Loucy (cell line): ENCODE results near the gene FAM3C.
A peak's percentile ranks its signal among the peaks of the same experiment; 100 is the strongest.
"Not testable (repeated sequence)": the region's sequence is repeated elsewhere in the genome, so short reads cannot be mapped to it uniquely, and the experiment has no call there.

ENCODE experiments used
- H2AFZ ChIP-seq: fragments of 200-600 bp; sonication (generic); 2 replicates; pipeline ENCODE4 v1.6.0; 2016; ENCODE audit warnings: antibody characterized with exemption, mild to moderate bottlenecking, low read length, moderate library complexity
- H3F3A ChIP-seq: fragments of 200-600 bp; 2 replicates; pipeline ENCODE4 v1.6.0; 2016; ENCODE audit warnings: antibody characterized with exemption, low read depth, mild to moderate bottlenecking
- H3K27me3 ChIP-seq: fragments of 200-600 bp; sonication (generic); 2 replicates; pipeline ENCODE4 v1.6.1; 2014; ENCODE audit warnings: low read length, mild to moderate bottlenecking; ENCODE audit not compliant: insufficient read depth, poor library complexity, severe bottlenecking
- H3K36me3 ChIP-seq: fragments of 200-600 bp; sonication (generic); 2 replicates; pipeline ENCODE4 v1.6.1; 2016; ENCODE audit warnings: low read length; ENCODE audit not compliant: insufficient read depth
- H3K4me1 ChIP-seq: fragments of 200-600 bp; sonication (generic); 2 replicates; pipeline ENCODE4 v1.5.1; 2014; ENCODE audit warnings: low read length, mild to moderate bottlenecking; ENCODE audit not compliant: insufficient read depth, poor library complexity, severe bottlenecking
- H3K4me2 ChIP-seq: fragments of 200-600 bp; sonication (generic); 2 replicates; pipeline ENCODE4 v1.6.0; 2014; ENCODE audit warnings: antibody characterized with exemption, low read length, low read depth, mild to moderate bottlenecking; ENCODE audit not compliant: poor library complexity, severe bottlenecking
- H3K4me3 ChIP-seq: fragments of 200-600 bp; sonication (generic); 2 replicates; pipeline ENCODE4 v1.5.1; 2014; ENCODE audit warnings: low read length, mild to moderate bottlenecking, mixed read lengths; ENCODE audit not compliant: poor library complexity, severe bottlenecking
- H3K79me2 ChIP-seq: fragments of 200-600 bp; sonication (generic); 2 replicates; pipeline ENCODE4 v1.6.1; 2014; ENCODE audit warnings: low read length; ENCODE audit not compliant: insufficient read depth
- H3K9ac ChIP-seq: fragments of 200-600 bp; sonication (generic); 2 replicates; pipeline ENCODE4 v1.6.0; 2014; ENCODE audit warnings: mild to moderate bottlenecking, low read depth, low read length, moderate library complexity; ENCODE audit not compliant: poor library complexity, severe bottlenecking
- H3K9me2 ChIP-seq: fragments of 200-600 bp; sonication (generic); replicated peaks from 2 replicates; pipeline ENCODE4 v1.6.1; 2016; ENCODE audit warnings: low read depth, low read length, mixed read lengths
- H3K9me3 ChIP-seq: fragments of 200-600 bp; sonication (generic); 2 replicates; pipeline ENCODE4 v1.6.1; 2014; ENCODE audit warnings: mild to moderate bottlenecking, antibody characterized with exemption, low read length, low read depth; ENCODE audit not compliant: insufficient read depth
- H4K20me1 ChIP-seq: fragments of 200-600 bp; sonication (generic); 2 replicates; pipeline ENCODE4 v1.6.0; 2014; ENCODE audit warnings: antibody characterized with exemption, low read length, mild to moderate bottlenecking; ENCODE audit not compliant: insufficient read depth, poor library complexity, severe bottlenecking
- CTCF ChIP-seq: fragments of 200-600 bp; sonication (generic); conservative IDR thresholded peaks from 2 replicates; pipeline ENCODE4 v1.5.1; 2014; ENCODE audit warnings: mild to moderate bottlenecking, antibody characterized with exemption, low read length
- EZH2phosphoT487 ChIP-seq: fragments of 200-600 bp; IDR thresholded peaks from 2 replicates; pipeline ENCODE4 v1.6.1; 2018; ENCODE audit warnings: antibody characterized with exemption, mild to moderate bottlenecking, moderate library complexity, borderline replicate concordance

FAM3C gene, protein sequence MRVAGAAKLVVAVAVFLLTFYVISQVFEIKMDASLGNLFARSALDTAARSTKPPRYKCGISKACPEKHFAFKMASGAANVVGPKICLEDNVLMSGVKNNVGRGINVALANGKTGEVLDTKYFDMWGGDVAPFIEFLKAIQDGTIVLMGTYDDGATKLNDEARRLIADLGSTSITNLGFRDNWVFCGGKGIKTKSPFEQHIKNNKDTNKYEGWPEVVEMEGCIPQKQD

DNA sequence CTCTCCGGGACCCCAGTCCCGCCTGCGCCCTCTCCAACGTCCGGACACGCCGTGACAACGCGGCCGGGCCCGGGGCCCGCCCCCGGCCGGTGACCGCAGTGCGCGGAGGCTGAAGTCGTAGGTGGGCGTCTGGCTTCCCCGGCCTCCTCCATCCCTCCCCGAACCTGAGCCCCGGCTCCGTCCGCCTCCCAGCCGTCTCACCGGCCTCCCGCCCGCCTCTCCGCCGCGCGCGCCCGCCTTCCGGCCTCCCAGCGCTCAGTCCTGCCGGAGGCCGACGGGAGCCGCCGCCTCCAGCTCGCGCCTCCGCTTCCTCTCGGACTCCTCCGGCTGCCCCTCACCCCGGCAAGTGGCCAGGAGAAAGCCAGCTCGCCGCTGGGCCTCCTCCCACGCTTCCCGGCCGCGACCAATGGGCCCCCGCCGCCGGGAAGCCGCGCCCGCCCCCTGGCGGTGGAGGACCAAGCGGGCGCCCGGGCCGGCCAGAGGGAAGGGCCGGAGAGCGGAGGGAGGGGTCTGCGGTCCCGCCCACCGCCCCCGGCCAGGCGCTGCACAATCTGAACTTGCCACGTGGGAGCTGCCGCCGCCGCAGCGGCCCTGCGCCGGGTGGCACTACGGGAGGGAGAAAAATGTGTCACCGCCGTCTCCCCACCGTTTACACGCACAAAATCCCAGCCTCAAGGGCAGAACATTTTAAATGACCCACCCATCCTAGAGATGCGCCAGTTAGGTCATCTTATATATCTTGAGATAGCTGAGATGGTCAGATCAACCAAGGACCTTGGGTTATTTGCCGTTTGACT, at the start of gene FAM3C:
Gene FAM3C, minus strand, starts transcription at position 348 of the 797 bp plus-strand sequence. CDS start 13,339 bp downstream, outside the sequence.
- peak within 1 kb of the TSS; percentile 79 for H3K4me3 ChIP-seq
- no peaks in the 10 kb centered on the region for H3F3A ChIP-seq
- peak within 1 kb of the TSS; percentile 85 for H2AFZ ChIP-seq
- H3K36me3 ChIP-seq = no peaks in the 10 kb centered on the region
- H3K27me3 ChIP-seq = no peaks in the 10 kb centered on the region
- peak within 1 kb of the TSS; percentile 73 for H3K9ac ChIP-seq
- peaks cover 23% of the 10 kb centered on the region for H3K4me1 ChIP-seq
- H3K9me3 ChIP-seq = no peaks in the 10 kb centered on the region
- no peak for TF ChIP-seq EZH2phosphoT487
- TF ChIP-seq CTCF = peak; percentile 65
- peaks cover 17% of the 10 kb centered on the region for H4K20me1 ChIP-seq
- peaks cover 33% of the 10 kb centered on the region; the same call in 1 of the 2 replicates for H3K79me2 ChIP-seq
- H3K9me2 ChIP-seq = no peaks in the 10 kb centered on the region
- H3K4me2 ChIP-seq = peak within 1 kb of the TSS; percentile 69

DNA sequence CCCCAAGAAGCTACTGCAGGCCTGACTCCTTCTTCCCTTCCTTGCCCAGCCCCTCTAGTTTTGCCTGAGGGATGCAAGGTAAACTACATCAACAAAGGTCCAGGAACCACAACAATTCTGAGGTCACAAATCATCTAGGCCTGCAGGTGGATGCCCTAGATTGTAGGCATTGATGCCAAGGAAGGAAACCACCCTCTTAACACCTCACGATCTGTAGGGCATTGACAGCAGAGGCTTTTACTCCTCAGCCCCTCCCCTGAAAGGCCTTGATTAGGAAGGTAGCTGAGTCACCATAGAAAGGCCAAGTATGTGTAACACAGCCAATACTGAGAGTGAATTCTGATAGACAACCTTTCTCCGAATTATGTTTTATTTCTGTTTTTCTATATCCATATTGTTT, 46.7 kb upstream of the FAM3C start:
- Histone ChIP-seq H3F3A (no peaks in the 10 kb centered on the region), H2AFZ (peak overlapping the region; percentile 67; the same call in 1 of the 2 replicates), H4K20me1 (no peaks in the 10 kb centered on the region), H3K27me3 (no peaks in the 10 kb centered on the region), H3K36me3 (no peaks in the 10 kb centered on the region), H3K9me3 (no peaks in the 10 kb centered on the region), H3K9me2 (no peaks in the 10 kb centered on the region), H3K4me3 (no peak overlapping the region), H3K79me2 (no peaks in the 10 kb centered on the region), H3K9ac (no peak overlapping the region), H3K4me1 (no peaks in the 10 kb centered on the region), H3K4me2 (no peak overlapping the region)
- TF ChIP-seq CTCF (no peak), EZH2phosphoT487 (no peak)

DNA sequence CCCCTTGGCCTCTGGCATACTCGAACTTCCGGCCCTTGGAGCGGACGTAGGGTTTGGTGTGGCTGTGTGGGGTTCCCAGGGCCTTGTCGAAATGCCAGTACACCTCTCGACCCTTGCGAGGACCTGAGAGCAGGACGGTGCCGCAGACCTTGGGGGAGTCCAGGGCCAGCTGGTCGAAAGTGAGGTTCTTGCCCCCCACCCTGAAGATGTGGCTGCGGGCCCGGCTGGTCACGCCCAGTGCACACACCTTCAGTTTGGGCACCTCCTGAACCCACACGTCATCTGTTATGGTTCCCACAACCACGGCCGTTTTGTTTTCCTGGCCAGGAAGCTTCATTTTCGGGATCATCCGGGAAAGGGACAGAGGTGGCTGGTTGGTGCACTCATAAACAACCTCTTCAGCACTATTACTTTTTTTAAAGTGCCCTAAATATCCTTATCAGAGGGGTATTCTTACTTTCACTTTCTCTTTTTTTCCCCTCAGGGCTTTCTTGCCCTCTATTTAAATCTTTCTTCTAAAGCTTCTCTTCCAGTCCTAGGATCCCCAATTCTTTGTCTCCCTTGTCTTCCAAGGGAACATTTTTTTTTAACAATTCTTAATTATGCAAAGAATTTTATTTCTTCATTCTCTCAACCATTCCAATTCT, 44.9 kb upstream of the FAM3C start:
- H3K4me3 ChIP-seq = peak overlapping the region; percentile 51
- peak overlapping the region; percentile 96 for H2AFZ ChIP-seq
- peak overlapping the region; percentile 67 for H3K4me2 ChIP-seq

GRCh38 chr7:121438043-121438955, 42.2 kb upstream of the FAM3C start:
- H3K9ac ChIP-seq = not testable (repeated sequence)

More for the DNA sequence above, 44.9 kb upstream of the FAM3C start:
- Histone ChIP-seq H3K9me2 (no peaks in the 10 kb centered on the region), H3K36me3 (no peaks in the 10 kb centered on the region), H3K79me2 (no peaks in the 10 kb centered on the region), H3K9ac (peak overlapping the region; percentile 39), H3F3A (no peaks in the 10 kb centered on the region), H3K9me3 (no peaks in the 10 kb centered on the region), H4K20me1 (no peaks in the 10 kb centered on the region), H3K27me3 (no peaks in the 10 kb centered on the region), H3K4me1 (no peaks in the 10 kb centered on the region)
- TF ChIP-seq EZH2phosphoT487 = no peak
- TF ChIP-seq CTCF = no peak

More at GRCh38 chr7:121438043-121438955, 42.2 kb upstream of the FAM3C start:
- not testable (repeated sequence) for H3K27me3 ChIP-seq, H3K36me3 ChIP-seq, H3K4me1 ChIP-seq, H3K9me2 ChIP-seq, H4K20me1 ChIP-seq, H3K79me2 ChIP-seq, H3F3A ChIP-seq, H3K9me3 ChIP-seq
- peak overlapping the region; percentile 45 for H3K4me3 ChIP-seq
- peak overlapping the region; percentile 62 for H3K4me2 ChIP-seq
- peak overlapping the region; percentile 79 for H2AFZ ChIP-seq
